Mucosa of rectum (tissue), 2 donors: ENCODE data around the gene IMMP2L.
"Not testable (repeated sequence)": the region's sequence is repeated elsewhere in the genome, so short reads cannot be mapped to it uniquely, and the experiment has no call there.

ENCODE experiments used
- H3K27ac ChIP-seq, 2 donors: one replicate each; pipeline ENCODE4 v1.7.0; 2013; ENCODE audit warnings: inconsistent platforms in 2 of 2, low read depth in 2 of 2, low read length in 2 of 2
- H3K27me3 ChIP-seq, 2 donors: one replicate each; pipeline ENCODE4 v1.7.0; 2013; ENCODE audit warnings: low read length in 2 of 2; ENCODE audit not compliant: control insufficient read depth in 2 of 2, insufficient read depth in 2 of 2
- H3K36me3 ChIP-seq, 2 donors: one replicate each; pipeline ENCODE4 v1.7.0; 2013; ENCODE audit warnings: low read length in 2 of 2; ENCODE audit not compliant: control insufficient read depth in 2 of 2, insufficient read depth in 2 of 2
- H3K4me1 ChIP-seq, 2 donors: one replicate each; pipeline ENCODE4 v1.7.0; 2013; ENCODE audit warnings: low read length in 2 of 2, mild to moderate bottlenecking in 1 of 2; ENCODE audit not compliant: control insufficient read depth in 2 of 2, insufficient read depth in 2 of 2
- H3K4me3 ChIP-seq, 2 donors: one replicate each; pipeline ENCODE4 v1.7.0; 2013; ENCODE audit warnings: low read length in 2 of 2
- H3K9ac ChIP-seq, 2 donors: one replicate each; pipeline ENCODE4 v1.7.0; 2013; ENCODE audit warnings: low read length in 2 of 2, low read depth in 1 of 2, mild to moderate bottlenecking in 1 of 2
- H3K9me3 ChIP-seq, 2 donors: one replicate each; pipeline ENCODE4 v1.7.0; 2013; ENCODE audit warnings: low read length in 2 of 2; ENCODE audit not compliant: control insufficient read depth in 2 of 2
- donor health status: healthy.
- donor health status: Normal muscosa, but diverticular disease.

IMMP2L gene

GRCh38 chr7:110948280-110948679 lies 614.0 kb downstream of the IMMP2L start:
- Histone ChIP-seq H3K4me1 (no peaks in the 10 kb centered on the region), H3K4me3 (no peak overlapping the region), H3K9me3 (no peaks in the 10 kb centered on the region), H3K27me3 (no peaks in the 10 kb centered on the region), H3K27ac (no peak overlapping the region), H3K36me3 (no peaks in the 10 kb centered on the region), H3K9ac (no peak overlapping the region)

- H3K4me3 ChIP-seq, result no peak overlapping the region
- no peak overlapping the region for H3K27ac ChIP-seq
Observed at GRCh38 chr7:110947408-110947807, 614.9 kb downstream of the IMMP2L start.

GRCh38 chr7:110944966-110945644 lies 617.2 kb downstream of the IMMP2L start:
- H3K4me3 ChIP-seq, result no peak overlapping the region
- H3K9ac ChIP-seq, result no peak overlapping the region
- no peaks in the 10 kb centered on the region for H3K4me1 ChIP-seq
- H3K27me3 ChIP-seq, result no peaks in the 10 kb centered on the region
- H3K9me3 ChIP-seq, result no peaks in the 10 kb centered on the region
- H3K36me3 ChIP-seq, result no peaks in the 10 kb centered on the region
- no peak overlapping the region for H3K27ac ChIP-seq

More at GRCh38 chr7:110947408-110947807, 614.9 kb downstream of the IMMP2L start:
- H3K9ac ChIP-seq, result no peak overlapping the region
- H3K9me3 ChIP-seq, result no peaks in the 10 kb centered on the region
- no peaks in the 10 kb centered on the region for H3K27me3 ChIP-seq
- no peaks in the 10 kb centered on the region for H3K36me3 ChIP-seq
- no peaks in the 10 kb centered on the region for H3K4me1 ChIP-seq

- H3K9ac ChIP-seq, result no peak overlapping the region
- no peak overlapping the region for H3K27ac ChIP-seq
- H3K9me3 ChIP-seq, result no peaks in the 10 kb centered on the region
- H3K4me1 ChIP-seq, result no peaks in the 10 kb centered on the region
- H3K4me3 ChIP-seq, result no peak overlapping the region
- H3K27me3 ChIP-seq, result no peaks in the 10 kb centered on the region
- H3K36me3 ChIP-seq, result no peaks in the 10 kb centered on the region
Observed at GRCh38 chr7:110944448-110944847, 617.8 kb downstream of the IMMP2L start.

- H3K36me3 ChIP-seq, result no peaks in the 10 kb centered on the region
- H3K27me3 ChIP-seq, result no peaks in the 10 kb centered on the region
- H3K27ac ChIP-seq, result no peak overlapping the region
- no peak overlapping the region for H3K9ac ChIP-seq
- H3K4me3 ChIP-seq, result no peak overlapping the region
- H3K4me1 ChIP-seq, result no peaks in the 10 kb centered on the region
- no peaks in the 10 kb centered on the region for H3K9me3 ChIP-seq
Observed at GRCh38 chr7:110943701-110944345, 618.5 kb downstream of the IMMP2L start.

GRCh38 chr7:110941385-110941784 lies 620.9 kb downstream of the IMMP2L start:
- Histone ChIP-seq H3K4me1 (no peaks in the 10 kb centered on the region), H3K9ac (no peak overlapping the region), H3K36me3 (no peaks in the 10 kb centered on the region), H3K4me3 (no peak overlapping the region), H3K9me3 (no peaks in the 10 kb centered on the region), H3K27me3 (no peaks in the 10 kb centered on the region), H3K27ac (no peak overlapping the region)

GRCh38 chr7:110940756-110941155 lies 621.5 kb downstream of the IMMP2L start:
- no peaks in the 10 kb centered on the region for H3K4me1 ChIP-seq
- no peaks in the 10 kb centered on the region for H3K9me3 ChIP-seq
- no peak overlapping the region for H3K9ac ChIP-seq
- H3K27ac ChIP-seq, result no peak overlapping the region
- H3K36me3 ChIP-seq, result no peaks in the 10 kb centered on the region
- H3K27me3 ChIP-seq, result no peaks in the 10 kb centered on the region
- H3K4me3 ChIP-seq, result no peak overlapping the region

- no peaks in the 10 kb centered on the region for H3K9me3 ChIP-seq
- H3K36me3 ChIP-seq, result no peaks in the 10 kb centered on the region
- no peaks in the 10 kb centered on the region for H3K4me1 ChIP-seq
- H3K4me3 ChIP-seq, result no peak overlapping the region
- no peaks in the 10 kb centered on the region for H3K27me3 ChIP-seq
- H3K27ac ChIP-seq, result no peak overlapping the region
- H3K9ac ChIP-seq, result no peak overlapping the region
Observed at GRCh38 chr7:110938165-110938564, 624.1 kb downstream of the IMMP2L start.

GRCh38 chr7:110936665-110937064 lies 625.6 kb downstream of the IMMP2L start:
- H3K36me3 ChIP-seq, H3K4me1 ChIP-seq, H3K27ac ChIP-seq, H3K27me3 ChIP-seq, H3K9ac ChIP-seq, H3K9me3 ChIP-seq, H3K4me3 ChIP-seq: not testable (repeated sequence)

- Histone ChIP-seq H3K27ac (no peak overlapping the region), H3K4me1 (no peaks in the 10 kb centered on the region), H3K9ac (no peak overlapping the region), H3K36me3 (no peaks in the 10 kb centered on the region), H3K27me3 (no peaks in the 10 kb centered on the region), H3K4me3 (no peak overlapping the region), H3K9me3 (no peaks in the 10 kb centered on the region)
Observed at GRCh38 chr7:110929480-110930249, 632.6 kb downstream of the IMMP2L start.
